B cell (primary cell): ENCODE measurements around the gene LATS1. TPM values are rescaled to one million over a fixed set of nuclear protein-coding genes. Genes with fewer than 3 reads are reported as not detected.

ENCODE experiments used
- ATAC-seq: fragments of 200-7000 bp; cut with Tn5 transposase; one replicate; pipeline ENCODE4 v1.10.0; 2021; ENCODE audit warnings: low read depth, mild to moderate bottlenecking, moderate number of reproducible peaks, moderate library complexity
- CTCF ChIA-PET: fragments of 350-600 bp; sonication (Branson Sonifier 250); formaldehyde crosslinking; loops from one replicate; lab custom pipeline; 2021; ENCODE audit warnings: antibody characterized with exemption, inconsistent platforms; lab: Charles Lee
- POLR2A ChIA-PET: fragments of 350-600 bp; sonication (Branson Sonifier 250); formaldehyde crosslinking; loops from one replicate; lab custom pipeline; 2021; ENCODE audit warnings: antibody characterized with exemption; lab: Charles Lee
- DNase-seq: peaks from one replicate; pipeline ENCODE4 v3.0.0; 2013
- H2AFZ ChIP-seq: 2 replicates; pipeline ENCODE4 v1.6.1; 2012; ENCODE audit warnings: mild to moderate bottlenecking, low read depth, low read length; ENCODE audit not compliant: insufficient read depth, poor library complexity, severe bottlenecking
- H3K27ac ChIP-seq, 2 donors: 1 replicate in 1 of 2; 2 replicates in 1 of 2; pipeline ENCODE4 v1.5.1; 2012 to 2013; ENCODE audit warnings: low read length in 2 of 2, mild to moderate bottlenecking in 2 of 2, moderate library complexity in 1 of 2
- H3K27me3 ChIP-seq, 4 experiments: fragments of 200-600 bp in 1 of 4; sonication (generic) in 1 of 4; replicated peaks in 1 of 4; 1 replicate in 2 of 4; 2 replicates in 2 of 4; pipeline versions ENCODE4 v1.6.1 to v1.7.0; 2013 to 2016; ENCODE audit warnings: low read length in 3 of 4, mild to moderate bottlenecking in 2 of 4, mixed read lengths in 1 of 4, moderate library complexity in 1 of 4; ENCODE audit not compliant: insufficient read depth in 4 of 4, control insufficient read depth in 3 of 4; ENCODE audit errors: control extremely low read depth in 1 of 4
- H3K36me3 ChIP-seq, 2 experiments: replicated peaks in 1 of 2; 1 replicate in 1 of 2; 2 replicates in 1 of 2; pipeline versions ENCODE4 v1.6.1 to v1.7.1; 2013; ENCODE audit warnings: low read length in 1 of 2; ENCODE audit not compliant: insufficient read depth in 2 of 2, control insufficient read depth in 1 of 2; ENCODE audit errors: control extremely low read depth in 1 of 2, extremely low read depth in 1 of 2
- H3K4me1 ChIP-seq, 2 donors: fragments of 200-600 bp in 1 of 2; sonication (generic) in 1 of 2; 1 replicate in 1 of 2; 2 replicates in 1 of 2; pipeline versions ENCODE4 v1.5.1 to v1.6.1; 2013 to 2017; ENCODE audit warnings: low read length in 2 of 2; ENCODE audit not compliant: control insufficient read depth in 2 of 2, insufficient read depth in 2 of 2
- H3K4me2 ChIP-seq: replicated peaks from 2 replicates; pipeline ENCODE3; 2012; ENCODE audit warnings: mild to moderate bottlenecking, low read depth, low read length; ENCODE audit not compliant: poor library complexity, severe bottlenecking
- H3K4me3 ChIP-seq, 5 experiments: fragments of 200-600 bp in 1 of 5; sonication (generic) in 1 of 5; 1 replicate in 3 of 5; 2 replicates in 2 of 5; pipeline versions ENCODE4 v1.5.1 to v1.7.0; 2011 to 2016; ENCODE audit warnings: low read length in 4 of 5, mild to moderate bottlenecking in 4 of 5, low read depth in 2 of 5, control low read depth in 1 of 5, moderate library complexity in 1 of 5; ENCODE audit not compliant: insufficient read depth in 1 of 5; ENCODE audit errors: control extremely low read depth in 1 of 5, extremely low read depth in 1 of 5
- H3K79me2 ChIP-seq: fragments of 200-600 bp; sonication (generic); one replicate; pipeline ENCODE4 v1.6.0; 2016; ENCODE audit warnings: low read length; ENCODE audit not compliant: control insufficient read depth, insufficient read depth
- H3K9ac ChIP-seq: fragments of 200-600 bp; sonication (generic); 2 replicates; pipeline ENCODE4 v1.6.1; 2017; ENCODE audit warnings: mild to moderate bottlenecking, low read length, moderate library complexity
- H3K9me3 ChIP-seq, 3 donors: one replicate each; pipeline versions ENCODE4 v1.6.1 to v1.7.1; 2013; ENCODE audit warnings: low read length in 2 of 3; ENCODE audit not compliant: control insufficient read depth in 2 of 3, insufficient read depth in 1 of 3; ENCODE audit errors: control extremely low read depth in 1 of 3
- H4K20me1 ChIP-seq: 2 replicates; pipeline ENCODE4 v1.6.0; 2012; ENCODE audit warnings: mild to moderate bottlenecking, low read length; ENCODE audit not compliant: insufficient read depth, control insufficient read depth, poor library complexity, severe bottlenecking
- H3K27ac Mint-ChIP-seq: one replicate; pipeline ENCODE4 v1.8.0; 2021; ENCODE audit warnings: mixed read lengths
- H3K27me3 Mint-ChIP-seq: one replicate; pipeline ENCODE4 v1.8.0; 2021; ENCODE audit warnings: mixed read lengths
- H3K4me1 Mint-ChIP-seq: one replicate; pipeline ENCODE4 v1.8.0; 2021; ENCODE audit warnings: mixed read lengths
- H3K4me3 Mint-ChIP-seq: one replicate; pipeline ENCODE4 v1.8.0; 2021; ENCODE audit warnings: mixed read lengths
- H3K9me3 Mint-ChIP-seq: one replicate; pipeline ENCODE4 v1.8.0; 2022; ENCODE audit warnings: mixed read lengths; ENCODE audit not compliant: insufficient read depth
- CTCF ChIP-seq: fragments of 200-600 bp; IDR thresholded peaks from one replicate; pipeline ENCODE4 v1.8.0; 2022; ENCODE audit warnings: antibody characterized with exemption, mild to moderate bottlenecking
- EZH2 ChIP-seq: IDR thresholded peaks from 2 replicates; pipeline ENCODE4 v1.6.1; 2012; ENCODE audit warnings: borderline replicate concordance, low read depth, mild to moderate bottlenecking, moderate library complexity, low read length; ENCODE audit not compliant: insufficient read depth, poor library complexity, severe bottlenecking
- WGBS: methylation state at CpG from one replicate; pipeline ENCODE4 v1.1.5; 2013; ENCODE audit warnings: missing lambda C conversion rate; ENCODE audit not compliant: insufficient coverage; 5-methylcytosine and 5-hydroxymethylcytosine counted together
- intact Hi-C: fragments of 100-400 bp; cut with micrococcal nuclease; formaldehyde crosslinking; loops from one replicate; pipeline ENCODE4 v1.10.0; 2022
- polyA plus RNA-seq: library from polyadenylated mRNA; depleted of rRNA; stranded (reverse); fragments of >200 nt; gene quantifications from 2 replicates; pipeline ENCODE4 v1.2.3, GENCODE V29; 2012
- total RNA-seq, 2 donors: library from RNA; stranded (reverse); fragments of 120-200 nt in 1 of 2; gene quantifications; 1 replicate in 1 of 2; 2 replicates in 1 of 2; pipeline versions ENCODE4 v1.2.3 to v1.2.4, GENCODE V29; 2013 to 2022

Gene LATS1
- total and polyA plus RNA-seq, 2 donors (not counting 1 experiment from before 2014, with no cell fraction given) = 11.6 to 48.0 TPM

GRCh38 chr6:149711711-149712110 lies 6.2 kb downstream of the LATS1 start:
- H3K4me1 Mint-ChIP-seq = peaks cover 59% of the 10 kb centered on the region
- H3K9ac ChIP-seq = no peak overlapping the region
- DNase-seq (no peak), ATAC-seq (no peak)
- H4K20me1 ChIP-seq = peaks cover 68% of the 10 kb centered on the region
- no peak overlapping the region for H3K4me3 ChIP-seq
- no peaks in the 10 kb centered on the region for H3K9me3 ChIP-seq
- no peak overlapping the region for H2AFZ ChIP-seq
- intact Hi-C loops = no loop called here
- no peak overlapping the region for H3K4me2 ChIP-seq
- H3K4me1 ChIP-seq = peaks cover 29% of the 10 kb centered on the region in 2 donors
- H3K27me3 Mint-ChIP-seq = no peaks in the 10 kb centered on the region
- H3K4me3 Mint-ChIP-seq = no peak overlapping the region
- H3K27me3 ChIP-seq = no peaks in the 10 kb centered on the region
- no peaks in the 10 kb centered on the region for H3K9me3 Mint-ChIP-seq
- H3K79me2 ChIP-seq = peaks cover 100% of the 10 kb centered on the region
- H3K36me3 ChIP-seq = peaks cover 0 to under 1% of the 10 kb centered on the region in 2 experiments
- no peak overlapping the region for H3K27ac Mint-ChIP-seq
- ChIA-PET CTCF (no interaction called here), POLR2A (no interaction called here)
- TF ChIP-seq EZH2 (no peak), CTCF (no peak)
- WGBS = no CpG with 5 or more reads among the region's 5 CpGs
- H3K27ac ChIP-seq = no peak overlapping the region

GRCh38 chr6:149701714-149702113 lies 16.2 kb downstream of the LATS1 start:
- H3K4me2 ChIP-seq = no peak overlapping the region
- no peak overlapping the region for H2AFZ ChIP-seq
- H3K9me3 ChIP-seq = no peaks in the 10 kb centered on the region
- H3K79me2 ChIP-seq = peaks cover 96% of the 10 kb centered on the region
- no peak overlapping the region for H3K4me3 ChIP-seq
- POLR2A ChIA-PET = no interaction called here
- no peaks in the 10 kb centered on the region for H3K9me3 Mint-ChIP-seq
- TF ChIP-seq CTCF = no peak
- no peak for TF ChIP-seq EZH2
- no peak overlapping the region for H3K9ac ChIP-seq
- H4K20me1 ChIP-seq = peaks cover 79% of the 10 kb centered on the region
- no peaks in the 10 kb centered on the region for H3K27me3 ChIP-seq
- no peak overlapping the region for H3K4me3 Mint-ChIP-seq
- H3K27ac Mint-ChIP-seq = no peak overlapping the region
- H3K27ac ChIP-seq = no peak overlapping the region
- intact Hi-C loops = no loop called here
- ATAC-seq (no peak), DNase-seq (no peak)
- CTCF ChIA-PET = no interaction called here
- H3K4me1 Mint-ChIP-seq = peaks cover 23% of the 10 kb centered on the region
- H3K36me3 ChIP-seq = peaks cover 10 to 41% of the 10 kb centered on the region in 2 experiments
- WGBS = 97% methylated on average over 7 of the region's 7 CpGs
- no peaks in the 10 kb centered on the region for H3K27me3 Mint-ChIP-seq
- peaks cover 0 to 3% of the 10 kb centered on the region in 2 donors for H3K4me1 ChIP-seq
